HepG2 (cell line): ENCODE data around the gene MMP23B. TPM values are rescaled to one million over a fixed set of nuclear protein-coding genes. Genes with fewer than 3 reads are reported as not detected.

Source experiments
- CBFB ChIP-seq: sonication (generic); formaldehyde crosslinking; IDR thresholded peaks from 2 replicates; pipeline ENCODE4 v1.4.0; 2020; ENCODE audit warnings: missing genetic modification reagents
- CCDC6 ChIP-seq: sonication (generic); formaldehyde crosslinking; IDR thresholded peaks from 2 replicates; pipeline ENCODE4 v1.8.1; 2022; ENCODE audit warnings: mild to moderate bottlenecking, missing genetic modification reagents, moderate library complexity
- EP300 ChIP-seq, 3 experiments: sonication (generic) in 1 of 3; formaldehyde crosslinking in 1 of 3; IDR thresholded peaks; 2 replicates each; pipeline versions ENCODE4 v1.5.1 to v1.6.1; 2011 to 2020; ENCODE audit warnings: low read depth in 2 of 3, low read length in 2 of 3, borderline replicate concordance in 1 of 3, improper control_type of control experiment in 1 of 3, mild to moderate bottlenecking in 1 of 3, missing genetic modification reagents in 1 of 3, moderate library complexity in 1 of 3
- ETV6 ChIP-seq: sonication (generic); formaldehyde crosslinking; conservative IDR thresholded peaks from 2 replicates; pipeline ENCODE4 v1.4.0; 2020; ENCODE audit warnings: missing genetic modification reagents
- JUND ChIP-seq: sonication (generic); formaldehyde crosslinking; IDR thresholded peaks from 2 replicates; pipeline ENCODE4 v1.8.0; 2022; ENCODE audit warnings: mild to moderate bottlenecking, missing genetic modification reagents
- MBNL3 ChIP-seq: fragments of 250-450 bp; sonication (Bioruptor Pico); conservative IDR thresholded peaks from 2 replicates; pipeline ENCODE4 v1.8.0; 2022; ENCODE audit warnings: mild to moderate bottlenecking, inconsistent platforms
- NFIC ChIP-seq: IDR thresholded peaks from 2 replicates; pipeline ENCODE4 v1.6.1; 2012; ENCODE audit warnings: mild to moderate bottlenecking, low read length, inconsistent platforms
- PAF1 ChIP-seq: IDR thresholded peaks from 2 replicates; pipeline ENCODE4 v1.6.1; 2016; ENCODE audit warnings: missing genetic modification reagents, missing compliant biosample characterization
- PHF21A ChIP-seq: sonication (generic); formaldehyde crosslinking; IDR thresholded peaks from 2 replicates; pipeline ENCODE4 v1.5.0; 2020; ENCODE audit warnings: mild to moderate bottlenecking, missing genetic modification reagents
- TCF7L2 ChIP-seq: IDR thresholded peaks from 2 replicates; pipeline ENCODE4 v1.6.1; 2011; ENCODE audit warnings: mild to moderate bottlenecking, low read depth, low read length, moderate library complexity
- ZNF225 ChIP-seq: sonication (generic); formaldehyde crosslinking; IDR thresholded peaks from 2 replicates; pipeline ENCODE4 v1.4.0; 2020; ENCODE audit warnings: mild to moderate bottlenecking, missing genetic modification reagents
- ZNF274 ChIP-seq: sonication (generic); formaldehyde crosslinking; IDR thresholded peaks from 2 replicates; pipeline ENCODE4 v1.5.1; 2020; ENCODE audit warnings: mild to moderate bottlenecking, missing genetic modification reagents
- ZNF460 ChIP-seq: sonication (generic); formaldehyde crosslinking; IDR thresholded peaks from 2 replicates; pipeline ENCODE4 v1.5.1; 2020; ENCODE audit warnings: missing genetic modification reagents, mild to moderate bottlenecking, borderline replicate concordance
- ZNF609 ChIP-seq: sonication (generic); formaldehyde crosslinking; IDR thresholded peaks from 2 replicates; pipeline ENCODE4 v1.4.0; 2020; ENCODE audit warnings: mild to moderate bottlenecking, missing genetic modification reagents, borderline replicate concordance
- ZNF782 ChIP-seq: sonication (generic); formaldehyde crosslinking; IDR thresholded peaks from 2 replicates; pipeline ENCODE4 v1.4.0; 2020; ENCODE audit warnings: missing genetic modification reagents, mild to moderate bottlenecking, borderline replicate concordance
- polyA plus RNA-seq, 8 experiments: library from polyadenylated mRNA; depleted of rRNA in 3 of 8; stranded (reverse) in 7 of 8; unstranded in 1 of 8; fragments of >200 nt; fragmentation: Illumina TruSeq in 4 of 8; extraction: Trizol in 4 of 8; gene quantifications; 2 replicates each; pipeline versions ENCODE4 v1.2.1 to v1.2.3, GENCODE V29; 2011 to 2016; ENCODE audit warnings: low read depth in 4 of 8, missing spikeins in 1 of 8, mixed read lengths in 1 of 8; ENCODE audit not compliant: insufficient read depth in 1 of 8
- total RNA-seq, 5 experiments: library from RNA; depleted of rRNA; stranded (reverse); fragments of >200 nt; fragmentation: Illumina TruSeq; extraction: Trizol; gene quantifications; 2 replicates each; pipeline ENCODE4 v1.2.3, GENCODE V29; 2016; ENCODE audit warnings: low read depth in 1 of 5
- TF ChIP-seq, protein P1 (sequence below): sonication (generic); formaldehyde crosslinking; IDR thresholded peaks from 2 replicates; pipeline ENCODE4 v1.9.0; 2022; ENCODE audit warnings: low read depth, missing genetic modification reagents
- TF ChIP-seq, protein P2 (sequence below): sonication (generic); formaldehyde crosslinking; IDR thresholded peaks from 2 replicates; pipeline ENCODE4 v1.8.1; 2022; ENCODE audit warnings: low read depth, mild to moderate bottlenecking, missing genetic modification reagents
- TF ChIP-seq, protein P3 (sequence below): sonication (generic); formaldehyde crosslinking; IDR thresholded peaks from 2 replicates; pipeline ENCODE4 v1.8.0; 2022; ENCODE audit warnings: mild to moderate bottlenecking, missing genetic modification reagents, moderate library complexity

MMP23B gene
- total and polyA plus RNA-seq, 2 of the 13 experiments (the other 11 are each of a cell fraction or from before 2014, with no cell fraction given), result 0.61 to 0.75 TPM

DNA sequence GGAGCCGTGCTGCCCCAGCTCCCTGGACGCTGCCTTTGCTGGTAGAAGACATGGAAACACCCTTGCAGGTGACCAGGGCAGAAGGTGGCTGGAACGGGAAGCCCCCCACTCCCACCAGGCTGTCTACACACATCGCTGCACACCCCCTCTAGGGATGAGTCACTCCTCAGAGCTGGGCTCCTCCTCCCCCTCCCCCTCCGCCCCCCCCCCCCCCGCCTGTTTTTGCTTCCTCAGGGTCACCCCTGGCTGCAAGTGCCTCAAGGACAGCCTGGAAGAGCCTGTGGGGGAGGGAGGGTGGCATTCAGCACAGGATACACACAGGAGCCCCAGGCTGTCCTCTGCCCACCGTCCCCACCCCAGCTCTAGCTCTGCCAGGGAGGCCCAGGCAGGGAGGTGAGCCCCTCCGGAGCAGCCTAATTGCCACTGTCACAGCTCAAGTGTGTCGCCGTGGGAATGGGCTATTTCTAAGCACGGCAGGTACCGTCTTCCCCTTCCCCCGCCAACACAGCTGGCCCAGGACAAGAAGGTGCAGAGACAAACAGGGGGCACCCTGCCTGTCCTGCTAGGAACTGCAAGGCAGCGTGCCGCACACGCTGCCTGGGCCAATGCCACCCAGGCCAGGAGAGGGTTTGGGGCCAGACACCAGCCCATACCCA, 34.6 kb upstream of the MMP23B start (continued):
- TF ChIP-seq ZNF609 (CRISPR knock-in tag) (no peak), NFIC (no peak), CBFB (CRISPR knock-in tag) (peak; percentile 31; the same call in 1 of the 2 replicates), EP300 (IDR thresholded peaks at IDR 0.05; ENCODE audit: low read depth in 2 of 2, low read length in 2 of 2) (no peak), EP300 (CRISPR knock-in tag; IDR thresholded peaks at IDR 0.05; ENCODE audit: borderline replicate concordance) (0 out of 2 replicates have a peak, but pooled peaks have one; percentile 14), PAF1 (CRISPR knock-in tag) (no peak), MBNL3 (CRISPR knock-in tag) (no peak), ZNF460 (CRISPR knock-in tag) (no peak), ETV6 (CRISPR knock-in tag) (no peak), CCDC6 (CRISPR knock-in tag) (no peak), ZNF225 (CRISPR knock-in tag) (no peak), ZNF782 (no peak), TCF7L2 (no peak), JUND (CRISPR knock-in tag) (0 out of 2 replicates have a peak, but pooled peaks have one; percentile 26), PHF21A (no peak), ZNF274 (CRISPR knock-in tag) (no peak)
- TF ChIP-seq, protein P1, sequence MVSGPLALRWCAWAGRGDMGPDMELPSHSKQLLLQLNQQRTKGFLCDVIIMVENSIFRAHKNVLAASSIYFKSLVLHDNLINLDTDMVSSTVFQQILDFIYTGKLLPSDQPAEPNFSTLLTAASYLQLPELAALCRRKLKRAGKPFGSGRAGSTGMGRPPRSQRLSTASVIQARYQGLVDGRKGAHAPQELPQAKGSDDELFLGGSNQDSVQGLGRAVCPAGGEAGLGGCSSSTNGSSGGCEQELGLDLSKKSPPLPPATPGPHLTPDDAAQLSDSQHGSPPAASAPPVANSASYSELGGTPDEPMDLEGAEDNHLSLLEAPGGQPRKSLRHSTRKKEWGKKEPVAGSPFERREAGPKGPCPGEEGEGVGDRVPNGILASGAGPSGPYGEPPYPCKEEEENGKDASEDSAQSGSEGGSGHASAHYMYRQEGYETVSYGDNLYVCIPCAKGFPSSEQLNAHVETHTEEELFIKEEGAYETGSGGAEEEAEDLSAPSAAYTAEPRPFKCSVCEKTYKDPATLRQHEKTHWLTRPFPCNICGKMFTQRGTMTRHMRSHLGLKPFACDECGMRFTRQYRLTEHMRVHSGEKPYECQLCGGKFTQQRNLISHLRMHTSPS (CRISPR knock-in tag), result peak; percentile 56; the same call in 1 of the 2 replicates
- TF ChIP-seq, protein P2, sequence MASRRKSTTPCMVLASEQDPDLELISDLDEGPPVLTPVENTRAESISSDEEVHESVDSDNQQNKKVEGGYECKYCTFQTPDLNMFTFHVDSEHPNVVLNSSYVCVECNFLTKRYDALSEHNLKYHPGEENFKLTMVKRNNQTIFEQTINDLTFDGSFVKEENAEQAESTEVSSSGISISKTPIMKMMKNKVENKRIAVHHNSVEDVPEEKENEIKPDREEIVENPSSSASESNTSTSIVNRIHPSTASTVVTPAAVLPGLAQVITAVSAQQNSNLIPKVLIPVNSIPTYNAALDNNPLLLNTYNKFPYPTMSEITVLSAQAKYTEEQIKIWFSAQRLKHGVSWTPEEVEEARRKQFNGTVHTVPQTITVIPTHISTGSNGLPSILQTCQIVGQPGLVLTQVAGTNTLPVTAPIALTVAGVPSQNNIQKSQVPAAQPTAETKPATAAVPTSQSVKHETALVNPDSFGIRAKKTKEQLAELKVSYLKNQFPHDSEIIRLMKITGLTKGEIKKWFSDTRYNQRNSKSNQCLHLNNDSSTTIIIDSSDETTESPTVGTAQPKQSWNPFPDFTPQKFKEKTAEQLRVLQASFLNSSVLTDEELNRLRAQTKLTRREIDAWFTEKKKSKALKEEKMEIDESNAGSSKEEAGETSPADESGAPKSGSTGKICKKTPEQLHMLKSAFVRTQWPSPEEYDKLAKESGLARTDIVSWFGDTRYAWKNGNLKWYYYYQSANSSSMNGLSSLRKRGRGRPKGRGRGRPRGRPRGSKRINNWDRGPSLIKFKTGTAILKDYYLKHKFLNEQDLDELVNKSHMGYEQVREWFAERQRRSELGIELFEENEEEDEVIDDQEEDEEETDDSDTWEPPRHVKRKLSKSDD (CRISPR knock-in tag), result 0 out of 2 replicates have a peak, but pooled peaks have one; percentile 32
- TF ChIP-seq, protein P3, sequence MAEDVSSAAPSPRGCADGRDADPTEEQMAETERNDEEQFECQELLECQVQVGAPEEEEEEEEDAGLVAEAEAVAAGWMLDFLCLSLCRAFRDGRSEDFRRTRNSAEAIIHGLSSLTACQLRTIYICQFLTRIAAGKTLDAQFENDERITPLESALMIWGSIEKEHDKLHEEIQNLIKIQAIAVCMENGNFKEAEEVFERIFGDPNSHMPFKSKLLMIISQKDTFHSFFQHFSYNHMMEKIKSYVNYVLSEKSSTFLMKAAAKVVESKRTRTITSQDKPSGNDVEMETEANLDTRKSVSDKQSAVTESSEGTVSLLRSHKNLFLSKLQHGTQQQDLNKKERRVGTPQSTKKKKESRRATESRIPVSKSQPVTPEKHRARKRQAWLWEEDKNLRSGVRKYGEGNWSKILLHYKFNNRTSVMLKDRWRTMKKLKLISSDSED (CRISPR knock-in tag), result no peak
